SK-N-SH treated with all-trans-retinoic acid at 6 μM for 48 hours (cell line): Measurements from ENCODE around the gene LYPLAL1.
A peak's percentile ranks its signal among the peaks of the same experiment; 100 is the strongest.

ENCODE experiments used
- ATAC-seq: fragments of 200-7000 bp; cut with Tn5 transposase; 3 replicates; pipeline ENCODE4 v1.9.1; 2020; ENCODE audit warnings: mild to moderate bottlenecking, moderate library complexity
- ARNTL ChIP-seq: fragments of 450-650 bp; formaldehyde crosslinking; IDR thresholded peaks from 2 replicates; pipeline ENCODE4 v1.5.0; 2020; ENCODE audit warnings: low read depth, mild to moderate bottlenecking, moderate library complexity, borderline replicate concordance
- BACH2 ChIP-seq: fragments of 250-450 bp; sonication (Bioruptor Pico); IDR thresholded peaks from 2 replicates; pipeline ENCODE4 v1.9.0; 2021; ENCODE audit warnings: mild to moderate bottlenecking, borderline replicate concordance
- CREB5 ChIP-seq: fragments of 250-450 bp; sonication (Bioruptor Pico); IDR thresholded peaks from 2 replicates; pipeline ENCODE4 v1.5.1; 2020; ENCODE audit warnings: low read depth, mild to moderate bottlenecking, moderate library complexity
- CSDC2 ChIP-seq: fragments of 250-450 bp; sonication (Bioruptor Pico); IDR thresholded peaks from 2 replicates; pipeline ENCODE4 v1.5.0; 2020; ENCODE audit warnings: mild to moderate bottlenecking, moderate library complexity
- ESRRG ChIP-seq: fragments of 250-450 bp; sonication (Bioruptor Pico); IDR thresholded peaks from 2 replicates; pipeline ENCODE4 v1.6.1; 2021; ENCODE audit warnings: mild to moderate bottlenecking
- GLIS3 ChIP-seq: fragments of 250-450 bp; sonication (Bioruptor Pico); IDR thresholded peaks from 2 replicates; pipeline ENCODE4 v1.5.0; 2020; ENCODE audit warnings: mild to moderate bottlenecking, moderate library complexity
- ISL1 ChIP-seq: fragments of 250-450 bp; sonication (Bioruptor Pico); IDR thresholded peaks from 2 replicates; pipeline ENCODE4 v2.1.2; 2022; ENCODE audit warnings: mild to moderate bottlenecking, moderate library complexity
- OSR1 ChIP-seq: fragments of 250-450 bp; sonication (Bioruptor Pico); IDR thresholded peaks from 2 replicates; pipeline ENCODE4 v1.8.0; 2022; ENCODE audit warnings: moderate library complexity, mild to moderate bottlenecking, inconsistent platforms
- POU6F1 ChIP-seq: fragments of 250-450 bp; sonication (Bioruptor Pico); IDR thresholded peaks from 2 replicates; pipeline ENCODE4 v1.8.0; 2021; ENCODE audit warnings: low read depth, mild to moderate bottlenecking, moderate library complexity, borderline replicate concordance
- PPARA ChIP-seq: fragments of 250-450 bp; sonication (Bioruptor Pico); IDR thresholded peaks from 2 replicates; pipeline ENCODE4 v1.5.0; 2020; ENCODE audit warnings: mild to moderate bottlenecking, borderline replicate concordance
- RARB ChIP-seq: fragments of 250-450 bp; sonication (Bioruptor Pico); IDR thresholded peaks from 2 replicates; pipeline ENCODE4 v1.8.0; 2021; ENCODE audit warnings: mild to moderate bottlenecking, moderate library complexity
- SNAI2 ChIP-seq: fragments of 250-450 bp; sonication (Bioruptor Pico); IDR thresholded peaks from 2 replicates; pipeline ENCODE4 v1.5.0; 2020; ENCODE audit warnings: mild to moderate bottlenecking, moderate library complexity
- TCF4 ChIP-seq: fragments of 250-450 bp; sonication (Bioruptor Pico); IDR thresholded peaks from 2 replicates; pipeline ENCODE4 v1.8.0; 2021; ENCODE audit warnings: mild to moderate bottlenecking, moderate library complexity, borderline replicate concordance
- TOX ChIP-seq: fragments of 250-450 bp; sonication (Bioruptor Pico); IDR thresholded peaks from 2 replicates; pipeline ENCODE4 v1.8.0; 2021; ENCODE audit warnings: mild to moderate bottlenecking, moderate library complexity, borderline replicate concordance
- TSHZ2 ChIP-seq: fragments of 250-450 bp; sonication (Bioruptor Pico); IDR thresholded peaks from 2 replicates; pipeline ENCODE4 v1.5.0; 2020; ENCODE audit warnings: mild to moderate bottlenecking, moderate library complexity
- ZC3H10 ChIP-seq: fragments of 250-450 bp; sonication (Bioruptor Pico); IDR thresholded peaks from 2 replicates; pipeline ENCODE4 v1.5.1; 2021; ENCODE audit warnings: mild to moderate bottlenecking, moderate library complexity
- ZFP3 ChIP-seq: fragments of 250-450 bp; sonication (Bioruptor Pico); IDR thresholded peaks from 2 replicates; pipeline ENCODE4 v1.5.0; 2020; ENCODE audit warnings: mild to moderate bottlenecking, moderate library complexity
- ZNF565 ChIP-seq: fragments of 450-650 bp; formaldehyde crosslinking; conservative IDR thresholded peaks from 2 replicates; pipeline ENCODE4 v1.5.0; 2020; ENCODE audit warnings: low read depth, mild to moderate bottlenecking, moderate library complexity
- ZNF70 ChIP-seq: fragments of 450-650 bp; formaldehyde crosslinking; IDR thresholded peaks from 2 replicates; pipeline ENCODE4 v1.5.0; 2020; ENCODE audit warnings: mild to moderate bottlenecking, moderate library complexity
- ZNF8 ChIP-seq: fragments of 450-650 bp; formaldehyde crosslinking; IDR thresholded peaks from 2 replicates; pipeline ENCODE4 v1.5.0; 2020; ENCODE audit warnings: mild to moderate bottlenecking, moderate library complexity
- TF ChIP-seq, protein P1 (sequence below): fragments of 250-450 bp; sonication (Bioruptor Pico); IDR thresholded peaks from 2 replicates; pipeline ENCODE4 v1.5.1; 2021; ENCODE audit warnings: mild to moderate bottlenecking, moderate library complexity
- TF ChIP-seq, protein P2 (sequence below): fragments of 250-450 bp; sonication (Bioruptor Pico); IDR thresholded peaks from 2 replicates; pipeline ENCODE4 v1.8.0; 2020; ENCODE audit warnings: mild to moderate bottlenecking, moderate library complexity, borderline replicate concordance

LYPLAL1 gene

GRCh38 chr1:219149009-219149577, 24.6 kb upstream of the LYPLAL1 start:
- peak; percentile 81 for ATAC-seq
- TF ChIP-seq ZNF70 (CRISPR knock-in tag) = no peak
- no peak for TF ChIP-seq GLIS3 (CRISPR knock-in tag)
- TF ChIP-seq, protein P1, sequence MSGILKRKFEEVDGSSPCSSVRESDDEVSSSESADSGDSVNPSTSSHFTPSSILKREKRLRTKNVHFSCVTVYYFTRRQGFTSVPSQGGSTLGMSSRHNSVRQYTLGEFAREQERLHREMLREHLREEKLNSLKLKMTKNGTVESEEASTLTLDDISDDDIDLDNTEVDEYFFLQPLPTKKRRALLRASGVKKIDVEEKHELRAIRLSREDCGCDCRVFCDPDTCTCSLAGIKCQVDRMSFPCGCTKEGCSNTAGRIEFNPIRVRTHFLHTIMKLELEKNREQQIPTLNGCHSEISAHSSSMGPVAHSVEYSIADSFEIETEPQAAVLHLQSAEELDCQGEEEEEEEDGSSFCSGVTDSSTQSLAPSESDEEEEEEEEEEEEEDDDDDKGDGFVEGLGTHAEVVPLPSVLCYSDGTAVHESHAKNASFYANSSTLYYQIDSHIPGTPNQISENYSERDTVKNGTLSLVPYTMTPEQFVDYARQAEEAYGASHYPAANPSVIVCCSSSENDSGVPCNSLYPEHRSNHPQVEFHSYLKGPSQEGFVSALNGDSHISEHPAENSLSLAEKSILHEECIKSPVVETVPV (CRISPR knock-in tag) = no peak
- no peak for TF ChIP-seq BACH2 (CRISPR knock-in tag)
- TF ChIP-seq TOX (CRISPR knock-in tag) = no peak
- TF ChIP-seq ESRRG (CRISPR knock-in tag) = no peak
- no peak for TF ChIP-seq ISL1 (CRISPR knock-in tag)
- no peak for TF ChIP-seq ZFP3 (CRISPR knock-in tag)
- no peak for TF ChIP-seq OSR1 (CRISPR knock-in tag)
- no peak for TF ChIP-seq CREB5
- no peak for TF ChIP-seq TCF4
- no peak for TF ChIP-seq CSDC2 (CRISPR knock-in tag)
- no peak for TF ChIP-seq SNAI2 (CRISPR knock-in tag)
- no peak for TF ChIP-seq ZNF565
- no peak for TF ChIP-seq ZNF8 (CRISPR knock-in tag)
- TF ChIP-seq ARNTL (CRISPR knock-in tag) = no peak

GRCh38 chr1:219149953-219150352, 23.7 kb upstream of the LYPLAL1 start:
- peak; percentile 72 for ATAC-seq
- no peak for TF ChIP-seq RARB (CRISPR knock-in tag)
- no peak for TF ChIP-seq ESRRG (CRISPR knock-in tag)
- TF ChIP-seq POU6F1 (CRISPR knock-in tag) = no peak
- TF ChIP-seq CREB5 = no peak
- TF ChIP-seq BACH2 (CRISPR knock-in tag) = no peak
- no peak for TF ChIP-seq PPARA (CRISPR knock-in tag)
- TF ChIP-seq CSDC2 (CRISPR knock-in tag) = no peak

DNA sequence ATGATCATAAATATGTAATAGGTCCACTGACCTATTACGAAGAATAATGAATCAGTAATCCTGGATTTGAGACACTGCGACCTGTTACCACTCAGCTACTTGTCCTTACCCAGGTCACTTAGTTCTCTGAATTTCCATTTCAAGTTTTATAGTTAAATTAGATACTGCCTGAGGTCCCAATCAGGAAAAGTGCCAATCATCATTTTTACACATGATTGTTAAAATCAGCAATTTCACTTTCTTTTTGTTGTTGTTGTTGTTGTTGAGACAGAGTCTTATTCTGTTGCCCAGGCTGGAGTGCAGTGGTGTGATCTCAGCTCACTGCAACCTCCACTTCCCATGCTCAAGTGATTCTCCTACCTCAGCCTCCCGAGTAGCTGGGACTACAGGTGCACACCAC, 22.8 kb upstream of the LYPLAL1 start:
- TF ChIP-seq ZC3H10 (CRISPR knock-in tag) (no peak), TSHZ2 (CRISPR knock-in tag) (no peak), OSR1 (CRISPR knock-in tag) (no peak), ZFP3 (CRISPR knock-in tag) (no peak), CSDC2 (CRISPR knock-in tag) (no peak), RARB (CRISPR knock-in tag) (no peak), BACH2 (CRISPR knock-in tag) (no peak), ZNF565 (no peak), POU6F1 (CRISPR knock-in tag) (no peak), SNAI2 (CRISPR knock-in tag) (no peak), CREB5 (no peak), ZNF8 (CRISPR knock-in tag) (no peak), ESRRG (CRISPR knock-in tag) (no peak), GLIS3 (CRISPR knock-in tag) (no peak)
- TF ChIP-seq, protein P2, sequence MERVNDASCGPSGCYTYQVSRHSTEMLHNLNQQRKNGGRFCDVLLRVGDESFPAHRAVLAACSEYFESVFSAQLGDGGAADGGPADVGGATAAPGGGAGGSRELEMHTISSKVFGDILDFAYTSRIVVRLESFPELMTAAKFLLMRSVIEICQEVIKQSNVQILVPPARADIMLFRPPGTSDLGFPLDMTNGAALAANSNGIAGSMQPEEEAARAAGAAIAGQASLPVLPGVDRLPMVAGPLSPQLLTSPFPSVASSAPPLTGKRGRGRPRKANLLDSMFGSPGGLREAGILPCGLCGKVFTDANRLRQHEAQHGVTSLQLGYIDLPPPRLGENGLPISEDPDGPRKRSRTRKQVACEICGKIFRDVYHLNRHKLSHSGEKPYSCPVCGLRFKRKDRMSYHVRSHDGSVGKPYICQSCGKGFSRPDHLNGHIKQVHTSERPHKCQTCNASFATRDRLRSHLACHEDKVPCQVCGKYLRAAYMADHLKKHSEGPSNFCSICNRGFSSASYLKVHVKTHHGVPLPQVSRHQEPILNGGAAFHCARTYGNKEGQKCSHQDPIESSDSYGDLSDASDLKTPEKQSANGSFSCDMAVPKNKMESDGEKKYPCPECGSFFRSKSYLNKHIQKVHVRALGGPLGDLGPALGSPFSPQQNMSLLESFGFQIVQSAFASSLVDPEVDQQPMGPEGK = no peak
- no peak for ATAC-seq
